GM18519 (cell line): ENCODE measurements around the gene SPRR2D.
"Not testable (repeated sequence)": the region's sequence is repeated elsewhere in the genome, so short reads cannot be mapped to it uniquely, and the experiment has no call there.

Experiments
- ATAC-seq: cut with Tn5 transposase; IDR thresholded peaks from one replicate; pipeline ENCODE4 v1.9.1; 2021; ENCODE audit warnings: mild to moderate bottlenecking, moderate library complexity; ENCODE audit not compliant: unreplicated experiment, low FRiP score

SPRR2D gene

GRCh38 chr1:153040950-153041631 is at the start of gene SPRR2D:
SPRR2D (minus strand) TSS chr1:153041120; CDS start chr1:153040346, 774 bp downstream.
- ATAC-seq: no peak

- no peak for ATAC-seq
Observed at GRCh38 chr1:153087652-153088051, 46.7 kb upstream of the SPRR2D start.

- ATAC-seq: no peak
Observed at GRCh38 chr1:153081736-153082135, 40.8 kb upstream of the SPRR2D start.

- ATAC-seq: no peak
Observed at GRCh38 chr1:153072806-153073726, 32.1 kb upstream of the SPRR2D start.

- no peak for ATAC-seq
Observed at GRCh38 chr1:153071511-153071910, 30.6 kb upstream of the SPRR2D start, which contains the start of gene SPRR2B. SPRR2B (minus strand) TSS chr1:153071611; CDS start chr1:153070839, 772 bp downstream.

- no peak for ATAC-seq
Observed at GRCh38 chr1:153070243-153070642, 29.3 kb upstream of the SPRR2D start.

GRCh38 chr1:153058826-153059784 is 18.2 kb upstream of the SPRR2D start:
- no peak for ATAC-seq

GRCh38 chr1:153058154-153058553 is 17.2 kb upstream of the SPRR2D start:
- ATAC-seq: no peak

- ATAC-seq: no peak
Observed at GRCh38 chr1:153057375-153057774, 16.5 kb upstream of the SPRR2D start, which contains the start of gene SPRR2A. SPRR2A (minus strand) TSS chr1:153057512; CDS start chr1:153056735, 777 bp downstream.

- not testable (repeated sequence) for ATAC-seq
Observed at GRCh38 chr1:153056111-153056510, 15.2 kb upstream of the SPRR2D start.

GRCh38 chr1:153049211-153049610 is 8.3 kb upstream of the SPRR2D start:
- no peak for ATAC-seq

- no peak for ATAC-seq
Observed at GRCh38 chr1:153035211-153035610, 5.7 kb downstream of the SPRR2D start.

GRCh38 chr1:153032677-153033308 is 8.1 kb downstream of the SPRR2D start:
- no peak for ATAC-seq

GRCh38 chr1:153032073-153032472 is 8.8 kb downstream of the SPRR2D start:
- no peak for ATAC-seq

- no peak for ATAC-seq
Observed at GRCh38 chr1:153030895-153031294, 10.0 kb downstream of the SPRR2D start, which contains the start of gene SPRR1B. SPRR1B (plus strand) TSS chr1:153031203; CDS start chr1:153032346, 1,143 bp downstream.

GRCh38 chr1:153028766-153029165 is 12.2 kb downstream of the SPRR2D start:
- ATAC-seq: no peak

GRCh38 chr1:153025797-153026196 is 15.1 kb downstream of the SPRR2D start:
- ATAC-seq: no peak

- ATAC-seq: no peak
Observed at GRCh38 chr1:153024413-153024812, 16.5 kb downstream of the SPRR2D start.

- ATAC-seq: no peak
Observed at GRCh38 chr1:153023109-153023508, 17.8 kb downstream of the SPRR2D start.

GRCh38 chr1:153022340-153022739 is 18.6 kb downstream of the SPRR2D start:
- not testable (repeated sequence) for ATAC-seq
